Superior temporal gyrus (tissue), 1 donor: ENCODE measurements around the gene RGS9BP.
A peak's percentile ranks its signal among the peaks of the same experiment; 100 is the strongest.
"Not testable (repeated sequence)": the region's sequence is repeated elsewhere in the genome, so short reads cannot be mapped to it uniquely, and the experiment has no call there.

Experiments used
- DNase-seq: peaks from one replicate; pipeline ENCODE4 v3.0.0-alpha.2; 2016; ENCODE audit errors: extremely low spot score

The RGS9BP gene

GRCh38 chr19:32671883-32672593 is 3.6 kb upstream of the RGS9BP start:
- no peak for DNase-seq

- DNase-seq: no peak
Observed at GRCh38 chr19:32672841-32673240, 2.8 kb upstream of the RGS9BP start.

- no peak for DNase-seq
Observed at GRCh38 chr19:32673573-32673972, 2.1 kb upstream of the RGS9BP start.

- no peak for DNase-seq
Observed at GRCh38 chr19:32674153-32674930, 1.3 kb upstream of the RGS9BP start.

- peak; percentile 99 for DNase-seq
Observed at GRCh38 chr19:32674931-32675719, 523 bp upstream of the RGS9BP start, which contains the start of gene ANKRD27. ANKRD27 (minus strand) TSS chr19:32675180; CDS start chr19:32659015, 16,165 bp downstream.

GRCh38 chr19:32676186-32676894 is 692 bp downstream of the RGS9BP start:
- no peak for DNase-seq

- no peak for DNase-seq
Observed at GRCh38 chr19:32676895-32677359, 1.3 kb downstream of the RGS9BP start.

- DNase-seq: no peak
Observed at GRCh38 chr19:32677657-32678056, 2.0 kb downstream of the RGS9BP start.

GRCh38 chr19:32680986-32681385 is 5.3 kb downstream of the RGS9BP start:
- DNase-seq: no peak

GRCh38 chr19:32682317-32682716 is 6.7 kb downstream of the RGS9BP start:
- no peak for DNase-seq

- DNase-seq: no peak
Observed at GRCh38 chr19:32686847-32687475, 11.3 kb downstream of the RGS9BP start.

- DNase-seq: no peak
Observed at GRCh38 chr19:32687681-32688080, 12.0 kb downstream of the RGS9BP start.

- DNase-seq: no peak
Observed at GRCh38 chr19:32688311-32688710, 12.7 kb downstream of the RGS9BP start.

- peak; percentile 80 for DNase-seq
Observed at GRCh38 chr19:32691291-32691951, 15.8 kb downstream of the RGS9BP start, which contains the start of gene NUDT19. NUDT19 (plus strand) TSS chr19:32691821; CDS start chr19:32691961, 140 bp downstream.

- peak; percentile 56 for DNase-seq
Observed at GRCh38 chr19:32691952-32692726, 16.5 kb downstream of the RGS9BP start.

- DNase-seq: no peak
Observed at GRCh38 chr19:32692727-32693061, 17.0 kb downstream of the RGS9BP start.

- DNase-seq: not testable (repeated sequence)
Observed at GRCh38 chr19:32693151-32694108, 17.8 kb downstream of the RGS9BP start.

- DNase-seq: not testable (repeated sequence)
Observed at GRCh38 chr19:32694316-32694715, 18.7 kb downstream of the RGS9BP start.
